OCI-LY3 (cell line): ENCODE results near the gene RANBP10.

Source experiments
- H2AFZ ChIP-seq: fragments of 200-600, 300-600 bp; shearing (Covaris generic); 2 replicates; pipeline ENCODE4 v1.6.0; 2014; ENCODE audit warnings: antibody characterized with exemption, low read depth, low read length
- H3K27ac ChIP-seq: fragments of 200-600, 300-600 bp; sonication (generic); 2 replicates; pipeline ENCODE4 v1.5.1; 2014; ENCODE audit warnings: mild to moderate bottlenecking, low read length, moderate library complexity, mixed read lengths
- H3K27me3 ChIP-seq: fragments of 200-600, 300-600 bp; sonication (generic); 2 replicates; pipeline ENCODE4 v1.6.1; 2014; ENCODE audit warnings: low read depth, low read length, mixed read lengths
- H3K36me3 ChIP-seq: fragments of 200-600, 300-600 bp; sonication (generic); replicated peaks from 2 replicates; pipeline ENCODE3; 2014; ENCODE audit warnings: low read depth, low read length, mixed read lengths
- H3K4me1 ChIP-seq: fragments of 300-600, 200-600 bp; sonication (generic); 2 replicates; pipeline ENCODE4 v1.6.1; 2014; ENCODE audit warnings: low read length, mixed read lengths
- H3K4me2 ChIP-seq: fragments of 200-600, 300-600 bp; sonication (generic); 2 replicates; pipeline ENCODE4 v1.6.1; 2014; ENCODE audit warnings: low read length, mixed read lengths
- H3K4me3 ChIP-seq: fragments of 300-600, 200-600 bp; sonication (generic); 2 replicates; pipeline ENCODE4 v1.5.1; 2014; ENCODE audit warnings: antibody characterized with exemption, mild to moderate bottlenecking, low read length, moderate library complexity
- H3K79me2 ChIP-seq: fragments of 300-600, 200-600 bp; shearing (Covaris generic); 2 replicates; pipeline ENCODE4 v1.6.1; 2014; ENCODE audit warnings: mild to moderate bottlenecking, low read length, mixed read lengths
- H3K9ac ChIP-seq: fragments of 300-600, 200-600 bp; shearing (Covaris generic); 2 replicates; pipeline ENCODE4 v1.6.0; 2014; ENCODE audit warnings: mild to moderate bottlenecking, low read length, moderate library complexity
- H3K9me3 ChIP-seq: fragments of 200-600, 300-600 bp; shearing (Covaris generic); 2 replicates; pipeline ENCODE4 v1.6.1; 2014; ENCODE audit warnings: low read length, mixed read lengths; ENCODE audit not compliant: insufficient read depth
- H4K20me1 ChIP-seq: fragments of 200-600, 300-600 bp; sonication (generic); 2 replicates; pipeline ENCODE4 v1.6.1; 2016; ENCODE audit warnings: low read length, mixed read lengths; ENCODE audit not compliant: insufficient read depth
- CTCF ChIP-seq: fragments of 200-600, 300-600 bp; sonication (generic); IDR thresholded peaks from 2 replicates; pipeline ENCODE4 v1.5.1; 2014; ENCODE audit warnings: antibody characterized with exemption, low read length, low read depth
- EZH2phosphoT487 ChIP-seq: fragments of 200-600 bp; shearing (Covaris generic); IDR thresholded peaks from 2 replicates; pipeline ENCODE4 v1.6.1; 2018; ENCODE audit warnings: antibody characterized with exemption, mixed run types, low read depth

RANBP10 gene

DNA sequence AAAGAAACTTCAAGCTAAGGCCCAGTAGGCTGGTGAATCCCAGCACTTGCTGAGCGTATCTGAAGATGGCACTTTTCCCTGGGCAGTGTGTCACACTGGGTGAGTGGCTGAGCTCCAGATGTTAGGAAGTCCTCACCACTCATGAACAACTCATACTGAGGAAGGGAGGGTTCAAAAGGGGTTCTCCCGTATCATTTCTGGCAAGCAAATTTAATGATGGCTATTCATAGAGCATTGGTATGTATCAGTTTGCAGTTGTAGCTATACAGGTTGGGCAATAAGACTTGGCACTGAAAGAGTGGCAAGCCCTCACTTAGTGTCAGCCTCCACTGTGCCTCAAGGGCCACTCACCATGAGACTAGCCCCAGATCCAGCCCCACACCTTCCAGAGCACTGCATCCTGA lies 98.0 kb downstream of the RANBP10 start:
- no peaks in the 10 kb centered on the region for H3K9me3 ChIP-seq
- no peak overlapping the region for H3K4me3 ChIP-seq
- no peak overlapping the region for H3K27ac ChIP-seq
- H2AFZ ChIP-seq: no peak overlapping the region
- H3K27me3 ChIP-seq: no peaks in the 10 kb centered on the region
- H3K9ac ChIP-seq: no peak overlapping the region
- H3K4me1 ChIP-seq: no peaks in the 10 kb centered on the region
- peaks cover 5% of the 10 kb centered on the region for H3K36me3 ChIP-seq
- TF ChIP-seq EZH2phosphoT487 (no peak), CTCF (no peak)
- no peaks in the 10 kb centered on the region; the same call in none of the 2 replicates for H4K20me1 ChIP-seq
- no peak overlapping the region for H3K4me2 ChIP-seq
- peaks cover 48% of the 10 kb centered on the region for H3K79me2 ChIP-seq

GRCh38 chr16:67707790-67708189 lies 98.6 kb downstream of the RANBP10 start:
- peaks cover 5% of the 10 kb centered on the region for H3K36me3 ChIP-seq
- no peaks in the 10 kb centered on the region for H3K27me3 ChIP-seq
- no peak for TF ChIP-seq CTCF
- TF ChIP-seq EZH2phosphoT487: no peak
- H3K27ac ChIP-seq: no peak overlapping the region
- H3K4me1 ChIP-seq: no peaks in the 10 kb centered on the region
- peaks cover 45% of the 10 kb centered on the region for H3K79me2 ChIP-seq
- H3K4me2 ChIP-seq: no peak overlapping the region
- no peaks in the 10 kb centered on the region; the same call in none of the 2 replicates for H4K20me1 ChIP-seq
- H3K4me3 ChIP-seq: no peak overlapping the region
- no peak overlapping the region for H2AFZ ChIP-seq
- no peak overlapping the region for H3K9ac ChIP-seq
- H3K9me3 ChIP-seq: no peaks in the 10 kb centered on the region

DNA sequence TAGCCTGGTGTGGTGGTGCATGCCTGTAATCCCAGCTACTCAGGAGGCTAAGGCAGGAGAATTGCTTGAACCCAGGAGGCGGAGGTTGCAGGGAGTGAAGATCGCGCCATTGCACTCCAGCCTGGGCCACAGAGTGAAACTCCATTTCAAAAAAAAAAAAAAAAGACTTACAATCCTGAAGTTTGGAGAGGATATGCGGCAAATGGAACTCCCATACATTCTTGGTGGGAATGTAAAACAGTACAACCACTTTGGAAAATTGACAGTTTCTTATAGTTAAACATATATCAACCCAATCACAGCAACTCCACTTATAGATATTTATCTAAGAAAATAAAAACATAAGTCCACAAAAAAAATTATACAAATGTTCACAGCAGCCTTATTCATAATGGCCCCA lies 99.2 kb downstream of the RANBP10 start:
- H3K27me3 ChIP-seq: no peaks in the 10 kb centered on the region
- H4K20me1 ChIP-seq: no peaks in the 10 kb centered on the region; the same call in none of the 2 replicates
- H3K27ac ChIP-seq: no peak overlapping the region
- peaks cover 45% of the 10 kb centered on the region for H3K79me2 ChIP-seq
- no peaks in the 10 kb centered on the region for H3K4me1 ChIP-seq
- no peak overlapping the region for H3K4me2 ChIP-seq
- H2AFZ ChIP-seq: no peak overlapping the region
- peaks cover 5% of the 10 kb centered on the region for H3K36me3 ChIP-seq
- no peak overlapping the region for H3K4me3 ChIP-seq
- H3K9me3 ChIP-seq: no peaks in the 10 kb centered on the region
- TF ChIP-seq EZH2phosphoT487: no peak
- H3K9ac ChIP-seq: no peak overlapping the region

DNA sequence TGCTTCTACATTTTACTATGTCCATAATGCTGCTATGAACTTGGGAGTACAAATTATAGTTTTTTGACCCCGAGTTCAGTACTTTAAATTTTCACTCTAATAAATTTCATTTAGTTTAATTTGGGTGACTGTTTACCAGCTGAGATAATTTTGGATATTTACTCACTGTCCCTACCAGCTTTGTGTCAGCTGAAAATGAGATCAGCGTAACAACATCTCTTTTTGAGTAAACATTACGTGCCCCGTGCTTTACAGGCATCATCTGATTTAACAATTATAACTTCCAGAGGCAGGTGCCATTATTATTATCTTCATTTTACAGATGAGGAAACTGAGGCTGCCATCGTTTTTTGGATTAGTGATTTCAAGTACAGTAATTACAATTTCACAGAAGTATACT lies 102.2 kb downstream of the RANBP10 start:
- H3K4me3 ChIP-seq: no peak overlapping the region
- no peaks in the 10 kb centered on the region for H3K4me1 ChIP-seq
- peaks cover 37% of the 10 kb centered on the region for H3K79me2 ChIP-seq
- no peaks in the 10 kb centered on the region; the same call in 1 of the 2 replicates for H4K20me1 ChIP-seq
- no peaks in the 10 kb centered on the region for H3K9me3 ChIP-seq
- no peak overlapping the region for H3K27ac ChIP-seq
- H2AFZ ChIP-seq: no peak overlapping the region
- no peaks in the 10 kb centered on the region for H3K27me3 ChIP-seq
- no peak overlapping the region for H3K9ac ChIP-seq
- H3K4me2 ChIP-seq: no peak overlapping the region
- no peak for TF ChIP-seq EZH2phosphoT487
- no peak for TF ChIP-seq CTCF
- no peaks in the 10 kb centered on the region for H3K36me3 ChIP-seq
